Adrenal gland (tissue), 12 donors: Measurements from ENCODE around the gene NLRP6. TPM values are rescaled to one million over a fixed set of nuclear protein-coding genes. Genes with fewer than 3 reads are reported as not detected.

ENCODE experiments used
- DNase-seq, 7 donors: peaks; one replicate each; pipeline ENCODE4 v3.0.0-alpha.2; 2019 to 2020
- H3K27ac ChIP-seq, 5 donors: fragments of 200-600 bp; sonication (generic) in 4 of 5; 1 replicate in 3 of 5; 2 replicates in 2 of 5; pipeline versions ENCODE4 v1.5.1 to v1.8.0; 2016 to 2020; ENCODE audit warnings: mild to moderate bottlenecking in 1 of 5
- H3K27me3 ChIP-seq: fragments of 200-600 bp; 2 replicates; pipeline ENCODE4 v1.8.0; 2021
- H3K36me3 ChIP-seq, 2 donors: fragments of 200-600 bp; replicated peaks in 1 of 2; 1 replicate in 1 of 2; 2 replicates in 1 of 2; pipeline versions ENCODE4 v1.5.1 to v1.8.0; 2018 to 2022
- H3K4me1 ChIP-seq, 2 donors: fragments of 200-600 bp; replicated peaks in 1 of 2; 1 replicate in 1 of 2; 2 replicates in 1 of 2; pipeline versions ENCODE4 v1.5.1 to v1.8.0; 2018 to 2021
- H3K4me3 ChIP-seq, 4 donors: fragments of 200-600 bp; sonication (generic) in 3 of 4; one replicate each; pipeline ENCODE4 v1.5.1; 2016 to 2018
- H3K9me3 ChIP-seq, 3 donors: fragments of 200-600 bp; sonication (generic) in 1 of 3; replicated peaks in 1 of 3; 1 replicate in 2 of 3; 2 replicates in 1 of 3; pipeline versions ENCODE4 v1.5.1 to v1.8.0; 2016 to 2021
- CTCF ChIP-seq, 6 experiments: fragments of 450-650 bp in 4 of 6; fragments of 200-600 bp in 2 of 6; sonication (generic) in 1 of 6; IDR thresholded peaks; 1 replicate in 5 of 6; 2 replicates in 1 of 6; pipeline versions ENCODE4 v1.5.1 to v1.8.0; 2016 to 2021; ENCODE audit warnings: antibody characterized with exemption in 6 of 6, mild to moderate bottlenecking in 2 of 6, moderate library complexity in 1 of 6
- POLR2A ChIP-seq, 2 donors: fragments of 450-650 bp; IDR thresholded peaks; one replicate each; pipeline ENCODE4 v1.6.1; 2017; ENCODE audit warnings: antibody characterized with exemption in 2 of 2, mild to moderate bottlenecking in 2 of 2, moderate library complexity in 1 of 2
- WGBS, 4 donors: extraction: QIAGEN DNeasy Blood & Tissue Kit in 2 of 4; methylation state at CpG; one replicate each; pipeline versions ENCODE4 v1.1.5 to v1.1.7; 2013 to 2017; 5-methylcytosine and 5-hydroxymethylcytosine counted together
- intact Hi-C, 2 donors: fragments of 100-400 bp; cut with DNase I; formaldehyde crosslinking; loops; one replicate each; pipeline versions ENCODE4 v1.14.1 to v1.15.0; 2022 to 2023
- polyA plus RNA-seq, 3 donors: library from polyadenylated mRNA; stranded (reverse); fragments of 200-250 nt in 2 of 3; fragments of 350-450 nt in 1 of 3; fragmentation: Illumina TruSeq in 1 of 3; extraction: RNeasy Lipid Tissue Mini Kit (QIAGEN cat#74804) in 1 of 3; gene quantifications; one replicate each; pipeline ENCODE4 v1.2.3, GENCODE V29; 2013 to 2014
- total RNA-seq, 9 donors: library from RNA; depleted of rRNA in 4 of 9; stranded (reverse); fragments of >200 nt in 4 of 9; fragments of 120-200 nt in 1 of 9; fragmentation: NEBNext Ultra II Directional in 1 of 9; extraction: Animal tissue kit (Norgen Biotek cat#: 25700) in 1 of 9; gene quantifications; one replicate each; pipeline versions ENCODE4 v1.1.0 to v1.2.4, GENCODE V29; 2013 to 2023
- donor health status: healthy with polysubstance abuse.
- donor health status: Bipolar disorder and iron deficiency.
- donor health status: DM: yes; HTN: yes; CAD: no.
- donor health status: DM: no; HTN: no; CAD: no.
- donor health status: DM: no; HTN: no; CAD: no.
- donor health status: DM: yes; HTN: yes; CAD: no.

The NLRP6 gene
- total and polyA plus RNA-seq, 12 donors = 0.14 to 0.69 (median 0.24) TPM; not detected in 5

GRCh38 chr11:292211-293121, 14.3 kb downstream of the NLRP6 start:
- WGBS, 4 donors = 83 to 92% (median 87%) methylated on average over 4 to 29 of the region's 29 CpGs
- H3K27ac ChIP-seq = no peak overlapping the region
- intact Hi-C loops = loop anchor here in 1 of 2 donors (10.0 kb wide), 1 partner anchor 152 kb away; the partner anchor contains the start of gene ANO9
- H3K9me3 ChIP-seq = no peaks in the 10 kb centered on the region
- no peak for DNase-seq
- no peaks in the 10 kb centered on the region for H3K4me1 ChIP-seq
- TF ChIP-seq CTCF (IDR thresholded peaks at IDR 0.05) (no peak), POLR2A (IDR thresholded peaks at IDR 0.05) (no peak)
- no peaks in the 10 kb centered on the region for H3K27me3 ChIP-seq
- no peak overlapping the region for H3K4me3 ChIP-seq
- H3K36me3 ChIP-seq = no peaks in the 10 kb centered on the region

DNA sequence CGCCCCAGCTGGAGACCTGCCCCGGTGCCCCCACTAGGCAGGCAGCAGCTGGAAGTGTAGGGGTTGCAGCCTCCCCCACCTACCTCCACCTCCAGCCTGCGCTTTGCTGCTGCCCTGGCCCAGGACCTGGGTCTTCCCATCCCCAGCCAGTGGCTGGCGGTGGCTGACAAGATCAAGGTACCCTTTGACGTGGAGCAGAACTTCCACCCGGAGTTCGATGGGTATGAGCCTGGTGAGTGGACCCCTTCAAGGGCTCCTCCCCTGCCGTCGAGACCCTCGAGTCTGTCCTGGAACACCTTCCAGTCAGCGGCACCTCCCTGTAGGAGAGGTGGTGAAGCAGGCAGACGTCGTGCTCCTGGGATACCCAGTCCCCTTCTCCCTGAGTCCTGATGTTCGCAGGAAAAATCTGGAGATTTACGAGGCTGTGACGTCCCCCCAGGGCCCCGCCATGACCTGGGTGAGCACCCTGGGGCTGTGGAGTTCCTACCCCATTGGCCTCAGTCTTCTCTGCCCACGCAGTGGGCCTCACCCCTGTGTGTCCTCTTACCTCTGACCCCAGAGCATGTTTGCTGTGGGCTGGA, 15.2 kb downstream of the NLRP6 start:
- TF ChIP-seq POLR2A (IDR thresholded peaks at IDR 0.05) (no peak), CTCF (IDR thresholded peaks at IDR 0.05) (no peak)
- DNase-seq = no peak
- no peaks in the 10 kb centered on the region for H3K27me3 ChIP-seq
- WGBS, 4 donors = 80 to 88% (median 88%) methylated on average over 6 to 18 of the region's 18 CpGs
- no peak overlapping the region for H3K4me3 ChIP-seq
- H3K4me1 ChIP-seq = no peaks in the 10 kb centered on the region
- no peaks in the 10 kb centered on the region for H3K36me3 ChIP-seq
- no peaks in the 10 kb centered on the region for H3K9me3 ChIP-seq
- intact Hi-C loops = loop anchor here in 1 of 2 donors (10.0 kb wide), 1 partner anchor 151 kb away; the partner anchor contains the start of gene ANO9
- no peak overlapping the region for H3K27ac ChIP-seq

DNA sequence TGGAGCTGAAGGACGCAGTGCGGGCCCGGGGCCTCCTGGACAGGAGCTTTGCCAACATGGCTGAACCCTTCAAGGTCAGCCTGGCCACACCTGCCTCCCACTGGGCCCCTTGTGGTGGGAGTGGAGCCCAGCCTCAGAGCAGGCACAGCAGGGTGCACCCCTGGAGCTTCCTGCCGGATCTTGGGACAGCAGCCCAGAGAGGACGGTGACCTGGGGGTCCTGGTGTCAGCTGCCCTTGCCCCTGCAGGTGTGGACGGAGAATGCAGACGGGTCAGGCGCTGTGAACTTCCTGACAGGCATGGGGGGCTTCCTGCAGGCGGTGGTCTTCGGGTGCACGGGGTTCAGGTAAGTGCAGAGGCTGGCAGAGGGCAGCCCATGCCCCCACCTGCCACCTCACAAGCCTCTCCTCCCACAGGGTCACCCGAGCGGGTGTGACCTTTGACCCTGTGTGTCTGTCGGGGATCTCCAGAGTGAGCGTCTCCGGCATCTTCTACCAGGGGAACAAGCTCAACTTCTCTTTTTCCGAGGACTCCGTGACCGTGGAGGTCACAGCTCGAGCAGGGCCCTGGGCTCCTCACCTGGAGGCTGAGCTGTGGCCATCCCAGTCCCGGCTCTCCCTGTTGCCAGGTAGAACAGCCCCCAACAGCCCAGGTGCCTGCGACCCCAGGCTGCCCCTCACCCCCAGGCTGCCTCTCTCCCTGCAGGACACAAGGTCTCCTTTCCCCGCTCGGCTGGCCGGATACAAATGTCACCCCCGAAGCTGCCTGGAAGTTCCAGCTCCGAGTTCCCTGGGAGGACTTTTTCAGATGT, 15.8 kb downstream of the NLRP6 start:
- H3K27ac ChIP-seq = no peak overlapping the region
- peaks cover 6% of the 10 kb centered on the region for H3K27me3 ChIP-seq
- 79 to 83% (median 80%) methylated on average over 9 to 27 of the region's 27 CpGs for WGBS, 4 donors
- H3K9me3 ChIP-seq = no peaks in the 10 kb centered on the region
- no peaks in the 10 kb centered on the region for H3K4me1 ChIP-seq
- H3K4me3 ChIP-seq = no peak overlapping the region
- intact Hi-C loops = loop anchor here in 1 of 2 donors (10.0 kb wide), 1 partner anchor 151 kb away; the partner anchor contains the start of gene ANO9
- TF ChIP-seq POLR2A (IDR thresholded peaks at IDR 0.05) (no peak), CTCF (IDR thresholded peaks at IDR 0.05) (no peak)
- DNase-seq = no peak
- no peaks in the 10 kb centered on the region for H3K36me3 ChIP-seq

DNA sequence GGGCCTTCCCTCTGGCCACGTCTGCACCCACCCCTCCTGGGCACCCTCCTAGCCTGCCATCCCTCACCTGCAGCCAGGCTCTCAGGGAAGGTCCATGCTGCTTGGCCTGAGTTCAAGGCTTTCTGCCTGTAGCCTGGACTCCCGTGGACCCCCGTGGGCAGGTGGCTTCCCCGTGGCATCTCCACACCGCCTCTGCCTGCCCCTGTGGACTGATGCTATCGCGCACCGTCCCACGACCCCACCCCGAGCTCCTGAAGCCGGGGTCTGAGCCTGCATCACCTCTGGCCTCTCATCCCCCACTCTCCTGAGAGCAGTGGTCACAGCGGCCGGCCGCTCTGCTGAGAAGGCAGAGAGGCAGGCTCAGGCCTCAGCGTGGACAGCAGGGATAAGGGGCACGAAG, 16.6 kb downstream of the NLRP6 start:
- H3K9me3 ChIP-seq = no peaks in the 10 kb centered on the region
- H3K4me1 ChIP-seq = no peaks in the 10 kb centered on the region
- H3K27me3 ChIP-seq = peaks cover 9% of the 10 kb centered on the region
- TF ChIP-seq POLR2A (IDR thresholded peaks at IDR 0.05) = no peak
- TF ChIP-seq CTCF (IDR thresholded peaks at IDR 0.05) = no peak
- H3K27ac ChIP-seq = no peak overlapping the region
- H3K36me3 ChIP-seq = no peaks in the 10 kb centered on the region
- WGBS, 4 donors = 85 to 94% (median 88%) methylated on average over 8 to 16 of the region's 16 CpGs
- intact Hi-C loops = loop anchor here (5.0 to 10.0 kb wide), 2 partner anchors 68 to 150 kb away; partner anchors contain the start of gene ANO9 (in 1 of the 2)
- no peak for DNase-seq
- no peak overlapping the region for H3K4me3 ChIP-seq
